H7 (cell line): ENCODE measurements around the gene SNRPA. TPM values are rescaled to one million over a fixed set of nuclear protein-coding genes. Genes with fewer than 3 reads are reported as not detected.
A peak's percentile ranks its signal among the peaks of the same experiment; 100 is the strongest.
"Not testable (repeated sequence)": the region's sequence is repeated elsewhere in the genome, so short reads cannot be mapped to it uniquely, and the experiment has no call there.

ENCODE experiments used
- DNase-seq: peaks from one replicate; pipeline ENCODE4 v3.0.0; 2012
- H3K27me3 ChIP-seq: 2 replicates; pipeline ENCODE4 v1.6.0; 2011; ENCODE audit warnings: mild to moderate bottlenecking, low read length; ENCODE audit not compliant: control insufficient read depth, insufficient read depth
- H3K36me3 ChIP-seq: replicated peaks from 2 replicates; pipeline ENCODE4 v1.5.1; 2011; ENCODE audit warnings: low read length; ENCODE audit not compliant: control insufficient read depth, insufficient read depth
- H3K4me3 ChIP-seq: 2 replicates; pipeline ENCODE4 v1.5.1; 2011; ENCODE audit warnings: low read depth, mild to moderate bottlenecking, control low read depth, low read length, moderate library complexity; ENCODE audit not compliant: insufficient read depth
- total RNA-seq: library from RNA; depleted of rRNA; stranded (reverse); fragments of >200 nt; shearing (Covaris generic); gene quantifications from 2 replicates; pipeline ENCODE4 v1.2.3, GENCODE V29; 2014

The SNRPA gene
- total RNA-seq, 1 experiment from 2014 or later = 502 TPM

DNA sequence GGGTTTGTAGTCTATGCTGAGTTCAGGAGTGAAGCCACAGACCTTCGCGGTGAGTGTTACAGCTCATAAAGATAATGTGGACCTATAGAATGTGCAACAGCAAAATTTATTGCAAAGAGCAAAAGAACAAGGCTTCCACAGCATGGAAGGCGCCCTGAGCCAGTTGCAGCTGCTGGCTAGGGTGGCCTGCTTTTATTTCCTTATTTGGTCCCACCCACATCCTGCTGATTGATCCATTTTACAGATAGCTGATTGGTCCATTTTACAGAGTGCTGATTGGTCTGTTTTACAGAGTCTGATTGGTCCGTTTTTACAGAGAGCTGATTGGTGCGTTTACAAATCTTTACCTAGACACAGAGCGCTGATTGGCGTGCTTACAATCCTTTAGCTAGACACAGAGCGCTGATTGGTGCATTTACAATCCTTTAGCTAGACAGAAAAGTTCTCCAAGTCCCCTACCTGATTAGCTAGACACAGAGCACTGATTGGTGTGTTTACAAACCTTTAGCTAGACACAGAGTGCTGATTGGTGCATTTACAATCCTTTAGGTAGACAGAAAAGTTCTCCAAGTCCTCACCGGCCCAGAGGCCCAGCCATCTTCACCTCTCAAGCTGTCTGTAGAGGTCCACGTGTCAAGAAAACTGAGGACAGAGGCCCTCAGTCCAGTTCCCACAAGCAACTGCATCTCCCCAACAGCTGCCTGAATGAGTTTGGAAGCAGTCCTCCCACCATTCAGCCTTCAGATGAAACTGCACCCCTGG, 20.3 kb downstream of the SNRPA start:
- not testable (repeated sequence) for H3K4me3 ChIP-seq, DNase-seq, H3K27me3 ChIP-seq, H3K36me3 ChIP-seq

DNA sequence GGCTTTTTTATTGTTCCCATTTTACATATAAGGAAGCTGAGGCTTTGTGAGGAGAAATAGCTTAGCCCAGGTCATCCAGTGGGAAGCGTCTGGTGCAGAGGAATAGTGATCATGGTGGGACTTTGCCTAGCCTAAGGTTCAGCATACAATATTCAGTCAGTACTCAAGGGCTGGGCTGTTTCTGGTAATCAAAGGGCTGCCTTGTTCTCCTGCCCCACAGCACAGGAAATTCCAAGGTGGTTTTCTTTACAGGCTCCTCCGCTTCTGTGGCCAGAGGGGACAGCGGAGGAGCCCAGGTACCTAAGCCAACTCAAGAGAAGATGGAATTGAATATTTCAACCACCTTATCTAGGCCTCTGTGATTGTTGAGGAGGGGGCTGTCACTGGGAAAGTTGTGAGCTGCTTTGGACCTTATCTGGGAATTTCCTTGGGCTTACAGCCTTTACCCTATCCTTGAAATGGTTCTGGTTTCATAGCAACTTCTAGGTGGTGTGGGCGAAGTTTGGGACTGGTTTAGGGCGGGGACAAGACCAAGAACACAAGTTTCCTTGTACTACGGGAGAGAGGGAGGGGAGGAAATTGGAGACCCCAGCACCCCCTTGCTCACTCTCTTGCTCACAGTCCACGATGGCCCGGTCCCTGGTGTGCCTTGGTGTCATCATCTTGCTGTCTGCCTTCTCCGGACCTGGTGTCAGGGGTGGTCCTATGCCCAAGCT, 24.1 kb downstream of the SNRPA start, which contains the start of gene MIA:
MIA (plus strand) TSS at position 606 of the 716 bp plus-strand sequence; CDS start at position 628, 22 bp downstream.
- no peaks in the 10 kb centered on the region for H3K27me3 ChIP-seq
- no peaks in the 10 kb centered on the region for H3K36me3 ChIP-seq
- H3K4me3 ChIP-seq = no peak within 1 kb of the TSS
- DNase-seq = no peak

GRCh38 chr19:40775632-40776022, 24.6 kb downstream of the SNRPA start:
- no peaks in the 10 kb centered on the region for H3K27me3 ChIP-seq
- H3K4me3 ChIP-seq = no peak overlapping the region
- no peak for DNase-seq
- H3K36me3 ChIP-seq = no peaks in the 10 kb centered on the region

GRCh38 chr19:40776364-40776763, 25.4 kb downstream of the SNRPA start:
- Histone ChIP-seq H3K4me3 (no peak overlapping the region), H3K27me3 (no peaks in the 10 kb centered on the region), H3K36me3 (no peaks in the 10 kb centered on the region)
- DNase-seq = no peak

DNA sequence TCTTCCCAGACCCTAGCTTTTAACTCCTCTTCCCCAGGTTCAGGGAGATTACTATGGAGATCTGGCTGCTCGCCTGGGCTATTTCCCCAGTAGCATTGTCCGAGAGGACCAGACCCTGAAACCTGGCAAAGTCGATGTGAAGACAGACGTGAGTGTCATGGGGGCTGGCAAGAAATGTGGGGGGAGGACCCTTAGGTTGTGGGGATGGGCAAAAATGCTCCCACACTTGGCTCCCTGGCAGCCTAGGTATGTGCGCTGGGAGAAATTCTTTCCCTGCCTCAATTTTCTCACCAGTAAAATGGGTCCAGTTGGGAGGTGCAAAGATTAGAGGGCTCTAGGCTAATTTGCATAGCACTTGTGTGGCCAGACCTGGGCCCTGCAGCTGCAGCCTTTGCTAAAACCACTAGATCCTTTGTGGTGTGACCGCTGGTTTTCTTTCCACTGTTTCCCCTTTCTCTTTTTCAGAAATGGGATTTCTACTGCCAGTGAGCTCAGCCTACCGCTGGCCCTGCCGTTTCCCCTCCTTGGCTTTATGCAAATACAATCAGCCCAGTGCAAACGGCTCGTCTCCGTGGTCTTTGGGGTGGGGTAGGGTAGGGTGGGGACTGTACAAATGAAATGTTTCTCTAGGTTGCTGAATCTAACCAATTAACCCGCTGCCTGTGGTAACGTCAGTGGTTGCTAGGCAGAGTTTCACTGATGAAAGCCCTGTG, 26.1 kb downstream of the SNRPA start:
- peak; percentile 88 for DNase-seq
- no peaks in the 10 kb centered on the region for H3K36me3 ChIP-seq
- peak overlapping the region; percentile 65 for H3K4me3 ChIP-seq
- H3K27me3 ChIP-seq = no peaks in the 10 kb centered on the region

DNA sequence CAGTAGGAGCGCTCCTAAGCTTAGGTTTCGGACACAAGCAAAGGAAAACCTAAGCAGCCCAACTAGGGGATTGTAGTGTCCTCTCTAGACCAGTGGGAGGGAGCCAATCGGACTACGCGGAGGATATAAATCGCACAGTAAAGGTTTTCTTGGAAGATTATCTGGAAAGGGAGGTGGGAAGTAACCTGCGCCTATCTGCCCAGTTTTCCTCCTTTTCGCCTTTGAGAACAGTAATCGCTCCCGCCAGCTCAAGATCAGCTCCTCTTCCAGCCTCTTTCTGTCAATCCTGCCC, 26.6 kb downstream of the SNRPA start:
- Histone ChIP-seq H3K36me3 (no peaks in the 10 kb centered on the region), H3K4me3 (peak overlapping the region; percentile 65), H3K27me3 (no peaks in the 10 kb centered on the region)
- DNase-seq = no peak

GRCh38 chr19:40777937-40778705, 27.1 kb downstream of the SNRPA start, which contains the start of gene RAB4B:
Gene RAB4B (plus strand): TSS chr19:40778247. CDS start chr19:40778376, 129 bp downstream.
- peak; percentile 98 for DNase-seq
- Histone ChIP-seq H3K36me3 (no peaks in the 10 kb centered on the region), H3K27me3 (no peaks in the 10 kb centered on the region), H3K4me3 (peak within 1 kb of the TSS; percentile 80)

DNA sequence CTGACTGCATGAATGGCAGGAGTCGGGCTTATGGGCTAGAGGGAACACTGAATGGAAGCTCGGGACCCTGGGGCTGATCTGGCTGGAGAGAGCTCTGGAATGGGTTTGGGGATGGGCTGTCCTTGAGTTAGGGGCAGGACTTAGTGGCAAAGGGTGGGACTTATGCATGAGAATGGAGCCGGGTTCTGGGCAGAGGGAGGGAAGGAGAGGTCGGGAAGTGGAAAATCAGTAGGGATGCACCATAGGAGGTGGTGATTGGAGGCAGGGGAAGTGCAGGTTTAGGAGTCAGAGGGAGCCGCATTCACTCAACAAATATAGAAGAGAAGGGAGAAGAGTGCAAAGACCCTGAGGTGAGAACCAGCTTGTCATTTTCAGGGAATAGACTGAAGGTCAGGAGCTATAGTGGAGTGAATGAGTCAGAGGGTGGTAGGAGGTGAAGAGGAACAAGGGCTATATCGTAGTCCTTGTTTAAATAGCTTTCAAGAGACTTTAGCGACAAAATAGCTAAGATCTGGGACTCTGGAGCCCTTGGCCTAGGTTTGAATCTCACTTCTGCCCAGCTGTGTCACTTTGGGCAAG, 27.8 kb downstream of the SNRPA start:
- peak; percentile 95 for DNase-seq
- no peaks in the 10 kb centered on the region; the same call in 1 of the 2 replicates for H3K36me3 ChIP-seq

DNA sequence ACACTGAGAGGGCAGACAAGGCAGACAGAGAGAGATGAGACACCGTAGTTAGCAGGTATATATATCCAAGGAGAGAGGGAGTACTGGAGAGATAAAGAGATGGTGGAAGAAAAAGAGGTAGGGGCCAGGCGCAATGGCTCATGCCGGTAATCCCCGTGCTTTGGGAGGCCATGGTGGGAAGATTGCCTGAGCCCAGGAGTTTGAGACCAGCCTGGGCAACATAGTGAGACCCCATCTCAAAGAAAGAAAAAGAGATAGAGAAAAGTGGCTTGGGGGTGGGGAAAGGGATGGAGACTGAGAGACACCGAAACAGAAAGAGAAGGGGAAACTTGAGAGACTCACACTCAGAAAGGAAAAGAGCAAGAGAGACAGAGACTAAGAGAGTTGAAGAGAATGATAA, 29.6 kb downstream of the SNRPA start:
- no peaks in the 10 kb centered on the region for H3K27me3 ChIP-seq
- no peaks in the 10 kb centered on the region; the same call in 1 of the 2 replicates for H3K36me3 ChIP-seq
- no peak for DNase-seq
- H3K4me3 ChIP-seq = no peak overlapping the region

More for the DNA sequence above, 27.8 kb downstream of the SNRPA start:
- H3K27me3 ChIP-seq = no peaks in the 10 kb centered on the region
- peak overlapping the region; percentile 80 for H3K4me3 ChIP-seq

DNA sequence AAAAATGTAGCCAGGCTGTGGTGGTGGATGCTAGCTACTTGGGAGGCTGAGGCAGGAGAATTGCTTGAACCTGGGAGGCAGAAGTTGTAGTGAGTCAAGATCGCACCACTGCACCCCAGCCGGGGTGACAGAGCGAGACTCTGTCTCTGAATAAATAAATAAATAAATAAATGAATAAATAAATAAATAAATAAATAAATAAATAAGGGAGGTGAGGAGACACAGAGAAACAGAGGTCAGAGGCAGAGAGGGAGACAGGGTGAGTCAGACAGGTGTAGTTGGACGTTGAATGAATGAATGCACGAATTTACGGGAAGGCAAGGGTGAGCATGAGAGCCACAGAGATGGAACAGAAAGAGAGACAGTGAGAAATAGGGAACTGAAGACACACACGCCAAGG, 30.1 kb downstream of the SNRPA start:
- Histone ChIP-seq H3K4me3 (no peak overlapping the region), H3K36me3 (no peaks in the 10 kb centered on the region; the same call in 1 of the 2 replicates), H3K27me3 (no peaks in the 10 kb centered on the region)
- DNase-seq = no peak

- H3K27me3 ChIP-seq = no peaks in the 10 kb centered on the region
- peak; percentile 42 for DNase-seq
- H3K36me3 ChIP-seq = no peaks in the 10 kb centered on the region; the same call in 1 of the 2 replicates
- no peak overlapping the region for H3K4me3 ChIP-seq
Observed at GRCh38 chr19:40783711-40784110, 32.7 kb downstream of the SNRPA start.

GRCh38 chr19:40784146-40784545, 33.1 kb downstream of the SNRPA start:
- not testable (repeated sequence) for H3K27me3 ChIP-seq, DNase-seq, H3K36me3 ChIP-seq, H3K4me3 ChIP-seq

DNA sequence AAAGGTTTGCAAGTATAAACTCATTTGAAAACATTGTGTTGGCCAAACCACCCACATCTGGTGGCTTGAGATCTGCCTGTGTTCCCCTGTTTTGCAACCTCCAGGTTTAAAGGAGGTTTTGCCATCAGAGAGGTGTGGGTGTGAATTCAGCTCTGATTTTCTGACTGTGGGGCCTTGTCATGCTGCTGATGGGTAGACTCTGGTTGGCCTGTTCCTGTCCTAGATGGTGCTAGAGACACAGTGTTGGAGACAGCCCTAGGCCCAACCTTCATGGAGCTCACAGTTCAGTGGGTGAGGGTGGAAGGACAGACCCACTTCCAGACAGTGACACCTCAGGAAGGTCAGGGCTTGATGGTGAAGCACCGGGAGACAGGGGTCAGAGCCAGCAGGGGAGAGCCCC, 34.5 kb downstream of the SNRPA start:
- no peak overlapping the region for H3K4me3 ChIP-seq
- H3K36me3 ChIP-seq = no peaks in the 10 kb centered on the region; the same call in 1 of the 2 replicates
- no peak for DNase-seq
- no peaks in the 10 kb centered on the region for H3K27me3 ChIP-seq
